GM12801 (cell line): ENCODE data around the gene SNX10.

Experiments used
- CTCF ChIP-seq: IDR thresholded peaks from one replicate; pipeline ENCODE4 v1.5.1; 2011; ENCODE audit warnings: control low read depth; ENCODE audit not compliant: insufficient read length; ENCODE audit errors: extremely low read depth

SNX10 gene

GRCh38 chr7:26305869-26306665 lies 14.4 kb downstream of the SNX10 start:
- TF ChIP-seq CTCF: no peak

- no peak for TF ChIP-seq CTCF
Measured at GRCh38 chr7:26306790-26307189, 15.1 kb downstream of the SNX10 start.

- no peak for TF ChIP-seq CTCF
Measured at GRCh38 chr7:26307226-26307625, 15.6 kb downstream of the SNX10 start.

- TF ChIP-seq CTCF: no peak
Measured at GRCh38 chr7:26307791-26308190, 16.1 kb downstream of the SNX10 start.

- no peak for TF ChIP-seq CTCF
Measured at GRCh38 chr7:26308551-26308950, 16.9 kb downstream of the SNX10 start.

GRCh38 chr7:26309089-26309488 lies 17.4 kb downstream of the SNX10 start:
- no peak for TF ChIP-seq CTCF

- no peak for TF ChIP-seq CTCF
Measured at GRCh38 chr7:26311798-26312197, 20.1 kb downstream of the SNX10 start.
